Stimulated activated CD8-positive, alpha-beta memory T cell treated with anti-CD3 and anti-CD28 coated beads, Interleukin-7, amount 100 ng/mL, for 48 hours (primary cell): ENCODE data around the gene SETDB2.
A peak's percentile ranks its signal among the peaks of the same experiment; 100 is the strongest.

ENCODE experiments used
- DNase-seq, 2 donors: peaks; one replicate each; pipeline ENCODE4 v3.0.0-alpha.2; 2020; ENCODE audit warnings: low read depth in 1 of 2; ENCODE audit errors: extremely low read depth in 1 of 2

The SETDB2 gene, protein sequence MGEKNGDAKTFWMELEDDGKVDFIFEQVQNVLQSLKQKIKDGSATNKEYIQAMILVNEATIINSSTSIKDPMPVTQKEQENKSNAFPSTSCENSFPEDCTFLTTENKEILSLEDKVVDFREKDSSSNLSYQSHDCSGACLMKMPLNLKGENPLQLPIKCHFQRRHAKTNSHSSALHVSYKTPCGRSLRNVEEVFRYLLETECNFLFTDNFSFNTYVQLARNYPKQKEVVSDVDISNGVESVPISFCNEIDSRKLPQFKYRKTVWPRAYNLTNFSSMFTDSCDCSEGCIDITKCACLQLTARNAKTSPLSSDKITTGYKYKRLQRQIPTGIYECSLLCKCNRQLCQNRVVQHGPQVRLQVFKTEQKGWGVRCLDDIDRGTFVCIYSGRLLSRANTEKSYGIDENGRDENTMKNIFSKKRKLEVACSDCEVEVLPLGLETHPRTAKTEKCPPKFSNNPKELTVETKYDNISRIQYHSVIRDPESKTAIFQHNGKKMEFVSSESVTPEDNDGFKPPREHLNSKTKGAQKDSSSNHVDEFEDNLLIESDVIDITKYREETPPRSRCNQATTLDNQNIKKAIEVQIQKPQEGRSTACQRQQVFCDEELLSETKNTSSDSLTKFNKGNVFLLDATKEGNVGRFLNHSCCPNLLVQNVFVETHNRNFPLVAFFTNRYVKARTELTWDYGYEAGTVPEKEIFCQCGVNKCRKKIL

DNA sequence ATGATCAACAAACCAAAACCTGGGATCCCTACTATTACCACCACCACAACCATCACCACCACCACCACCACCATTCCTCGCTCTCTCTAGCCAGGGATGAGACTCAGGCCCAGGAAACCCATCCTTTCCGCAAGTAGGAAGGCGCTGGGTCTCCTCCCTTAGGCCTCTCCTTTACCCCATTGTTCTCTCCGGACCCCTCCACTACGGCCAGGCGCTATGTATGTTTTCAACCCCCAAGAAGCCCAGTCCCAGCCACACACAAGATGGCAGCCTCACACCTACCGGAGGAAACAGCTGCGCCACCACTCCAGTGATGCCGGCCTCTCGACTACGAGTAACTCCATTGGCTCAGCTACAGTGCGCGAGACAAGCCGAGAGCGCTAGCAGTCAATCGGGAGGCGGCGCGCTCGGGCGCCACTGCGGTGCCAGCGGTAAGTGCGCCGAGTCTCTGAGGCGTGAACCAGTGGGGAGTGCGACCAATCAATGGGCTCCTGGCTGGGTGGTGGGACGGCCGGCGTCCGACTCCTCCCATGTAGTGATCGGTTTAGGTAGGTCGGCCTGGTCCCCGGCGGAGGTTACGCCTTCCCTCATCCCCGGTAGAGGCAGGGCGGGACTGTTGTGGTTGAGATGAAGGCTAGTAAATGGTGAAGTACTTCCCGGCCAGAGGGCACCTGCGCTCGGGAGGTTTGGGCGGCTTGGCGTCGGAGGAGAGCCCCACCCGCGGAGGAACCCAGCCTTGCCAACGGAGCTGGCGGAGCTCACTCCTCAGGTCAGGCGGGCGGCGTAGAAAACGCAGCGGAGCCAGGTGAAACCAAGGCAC, at the start of gene SETDB2, which contains the start of gene CAB39L:
Gene SETDB2 (plus strand): TSS at position 571 of the 820 bp plus-strand sequence. CDS start 7,620 bp downstream, outside the sequence.
Gene CAB39L (minus strand): TSS at position 361 of the 820 bp plus-strand sequence. CDS start 61,154 bp downstream, outside the sequence.
- DNase-seq, result peak; percentile 98 to 99

GRCh38 chr13:49395451-49395865, 48.6 kb upstream of the SETDB2 start:
- DNase-seq, result no peak

DNA sequence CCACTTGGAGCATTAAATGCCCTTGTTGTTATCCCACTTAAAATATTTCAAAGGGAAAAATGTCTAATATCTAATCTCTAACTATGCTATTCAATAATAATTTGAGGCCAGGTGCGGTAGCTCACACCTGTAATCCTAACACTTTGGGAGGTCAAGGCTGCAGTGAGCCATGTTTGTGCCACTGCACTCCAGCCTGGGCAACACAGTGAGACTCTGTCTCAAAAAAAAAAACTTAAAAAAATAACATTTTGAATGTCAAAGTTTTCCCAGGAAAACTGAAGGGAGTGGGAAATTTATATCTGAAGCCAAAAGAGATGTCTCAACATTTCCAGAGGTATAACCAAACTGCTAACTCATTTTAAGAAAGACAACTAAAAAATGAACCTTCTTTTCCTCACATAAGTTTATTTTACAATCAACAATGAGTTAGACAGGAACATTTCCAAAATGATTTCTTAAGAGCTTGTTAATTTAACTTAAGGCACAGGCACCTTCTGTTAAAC, 48.1 kb upstream of the SETDB2 start:
- no peak for DNase-seq

GRCh38 chr13:49399801-49400472, 44.1 kb upstream of the SETDB2 start:
- no peak for DNase-seq

DNA sequence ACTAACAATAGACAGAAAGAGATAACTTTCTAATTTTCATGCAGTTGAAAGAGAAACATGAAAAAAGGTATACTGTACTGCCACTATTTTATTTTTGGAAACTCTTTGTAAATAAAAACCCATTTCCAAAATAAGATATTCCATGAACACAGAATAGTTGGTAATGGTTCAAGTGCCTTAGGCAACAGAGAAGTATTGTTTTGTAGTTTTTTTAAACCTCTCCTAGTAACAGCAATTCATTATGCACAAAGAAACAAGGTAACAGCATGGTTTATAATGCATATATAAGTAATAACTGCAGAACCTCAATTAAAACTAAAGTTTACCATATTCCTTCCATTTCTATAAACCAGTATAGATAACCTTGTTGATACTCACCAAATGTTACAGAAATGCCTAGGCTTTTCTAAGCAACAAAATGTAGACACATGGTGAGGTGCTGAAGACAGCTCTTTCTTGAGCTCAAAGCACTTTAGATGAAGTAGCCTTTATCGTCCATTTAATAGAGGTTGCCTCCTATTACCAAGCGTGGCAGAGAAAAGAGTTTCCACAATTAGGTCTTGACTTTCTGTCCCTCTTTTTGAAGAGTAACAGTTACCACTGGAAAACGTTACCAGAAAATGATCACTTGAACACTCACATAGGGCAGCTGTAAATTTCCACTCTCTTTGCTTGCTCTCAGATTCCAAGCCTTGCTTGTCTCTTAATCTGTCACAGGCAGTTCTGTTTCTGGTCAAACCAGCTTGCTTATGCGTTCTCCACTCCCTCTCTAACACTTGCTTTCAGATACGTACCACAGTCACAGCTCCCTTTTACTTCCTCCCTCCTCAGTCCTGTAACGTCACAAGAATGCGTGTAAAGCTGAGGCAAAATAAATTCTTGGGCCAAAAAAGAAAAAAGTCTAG, 43.1 kb upstream of the SETDB2 start:
- no peak for DNase-seq

GRCh38 chr13:49403996-49404702, 39.9 kb upstream of the SETDB2 start:
- DNase-seq, result no peak

DNA sequence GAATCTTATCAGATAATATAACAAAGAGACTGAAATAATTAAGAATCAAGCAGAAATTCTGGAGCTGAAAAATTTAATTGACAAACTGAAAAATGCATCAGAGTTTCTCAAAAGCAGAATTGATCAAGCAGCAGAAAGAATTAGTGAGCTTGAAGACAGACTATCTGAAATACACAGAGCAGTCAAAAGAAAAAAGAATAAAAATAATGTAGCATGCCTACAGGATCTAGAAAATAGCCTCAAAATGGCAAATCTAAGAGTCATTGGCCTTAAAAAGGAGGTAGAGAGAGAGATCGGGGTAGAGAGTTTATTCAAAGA, 39.4 kb upstream of the SETDB2 start:
- no peak for DNase-seq

- no peak for DNase-seq
Observed at GRCh38 chr13:49407068-49407467, 37.0 kb upstream of the SETDB2 start.

DNA sequence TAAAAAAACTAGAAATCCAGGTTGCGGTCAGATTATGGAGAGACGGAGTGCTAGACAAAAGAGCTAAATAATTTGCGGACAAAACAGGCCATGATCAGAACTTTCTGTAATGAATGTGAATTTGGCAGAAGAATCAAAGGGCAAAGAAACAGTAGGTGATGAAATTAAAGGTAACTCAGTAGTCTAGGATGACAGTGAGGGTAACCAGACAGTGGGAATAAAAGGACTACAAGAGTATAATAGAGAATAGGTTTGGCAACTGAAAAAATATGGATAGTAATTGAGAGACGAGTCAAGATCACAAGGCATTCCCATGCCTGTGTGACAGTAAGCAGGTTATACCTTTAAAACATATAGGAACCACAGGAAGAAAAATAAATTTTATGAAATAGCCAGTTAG, 36.1 kb upstream of the SETDB2 start:
- no peak for DNase-seq

- no peak for DNase-seq
Observed at GRCh38 chr13:49409008-49409407, 35.1 kb upstream of the SETDB2 start.

- DNase-seq, result no peak
Observed at GRCh38 chr13:49410006-49410405, 34.1 kb upstream of the SETDB2 start.

GRCh38 chr13:49410477-49410876, 33.6 kb upstream of the SETDB2 start:
- DNase-seq, result no peak

DNA sequence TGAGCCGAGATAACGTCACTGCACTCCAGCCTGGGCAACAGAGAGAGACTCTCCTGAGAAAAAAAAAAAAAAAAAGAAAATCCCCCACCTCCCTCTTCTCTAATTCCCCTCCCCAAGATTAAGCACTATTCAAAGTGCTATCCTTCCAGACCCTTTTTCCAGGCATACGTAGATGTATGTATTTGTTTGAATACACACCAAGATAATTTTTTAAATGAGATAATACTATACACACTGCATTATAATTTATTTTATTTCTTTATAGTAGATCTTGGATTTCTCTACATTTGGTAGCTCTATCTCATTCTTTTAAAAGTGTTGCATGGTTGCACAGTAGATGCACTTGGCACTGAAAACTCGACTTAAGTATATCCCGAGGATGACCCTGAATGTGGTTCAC, 32.7 kb upstream of the SETDB2 start:
- DNase-seq, result no peak

DNA sequence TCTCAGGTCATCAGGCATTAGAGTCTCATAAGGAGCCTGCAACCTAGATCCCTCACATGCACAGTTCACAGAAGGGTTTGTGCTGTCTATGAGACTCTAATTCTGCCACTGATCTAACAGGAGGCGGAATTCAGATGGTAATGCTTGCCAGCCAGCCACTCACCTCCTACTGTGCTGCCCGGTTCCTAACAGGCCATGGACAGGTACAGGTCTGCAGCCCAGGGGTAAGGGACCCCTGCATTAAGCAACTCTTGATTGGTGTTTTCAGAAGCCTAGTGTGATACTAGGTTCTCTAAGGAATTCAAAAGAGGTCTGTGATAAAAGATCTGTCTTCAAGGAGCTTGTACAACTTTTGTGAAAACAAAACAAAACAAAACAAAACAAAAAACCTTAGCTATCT, 31.3 kb upstream of the SETDB2 start:
- DNase-seq, result no peak

GRCh38 chr13:49417161-49417560, 26.9 kb upstream of the SETDB2 start:
- no peak for DNase-seq

DNA sequence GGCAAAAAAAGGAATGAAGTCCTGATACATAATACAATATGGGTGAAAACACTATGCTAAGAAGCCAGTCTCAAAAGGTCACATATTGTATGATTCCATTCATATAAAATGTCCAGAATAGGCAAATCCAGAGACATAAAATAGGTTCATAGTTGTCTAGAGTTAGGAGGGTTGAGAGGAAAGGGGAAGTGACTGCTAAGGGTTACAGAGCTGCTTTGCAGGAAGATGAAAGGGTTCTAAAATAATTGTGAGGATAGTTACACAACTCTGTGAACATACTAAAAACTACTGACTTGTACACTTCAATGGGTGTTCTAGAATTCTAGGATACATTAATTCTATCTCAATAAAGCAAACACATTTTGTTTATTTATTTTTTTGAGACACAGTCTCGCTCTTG, 25.9 kb upstream of the SETDB2 start:
- no peak for DNase-seq

DNA sequence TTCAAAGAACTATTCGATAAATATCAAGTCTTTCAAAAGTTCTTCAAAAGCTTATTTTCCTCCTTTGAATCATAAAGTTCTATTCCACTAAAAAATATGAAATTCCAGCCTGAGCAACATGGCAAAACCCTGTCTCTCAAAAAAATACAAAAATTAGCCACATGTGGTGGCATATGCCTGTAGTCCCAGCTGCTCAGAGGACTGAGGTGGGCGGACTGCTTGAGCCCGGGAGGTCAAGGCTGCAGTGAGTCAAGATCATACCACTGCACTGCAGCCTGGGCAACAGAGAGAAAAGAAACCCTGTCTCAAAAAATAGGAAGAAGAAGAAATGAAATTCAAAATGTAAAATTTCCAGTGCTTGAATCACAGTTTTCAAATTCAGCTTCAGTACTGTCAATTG, 24.8 kb upstream of the SETDB2 start:
- no peak for DNase-seq

GRCh38 chr13:49421391-49421790, 22.7 kb upstream of the SETDB2 start:
- no peak for DNase-seq

GRCh38 chr13:49424011-49424560, 20.0 kb upstream of the SETDB2 start:
- no peak for DNase-seq
